ENCODE data around the gene KIF20A. TPM values are rescaled to one million over a fixed set of nuclear protein-coding genes. Genes with fewer than 3 reads are reported as not detected.

The KIF20A gene
- total RNA-seq, 1 experiment from 2014 or later = 74.2 TPM

GRCh38 chr5:138148811-138149210, 30.1 kb upstream of the KIF20A start (continued):
- TF ChIP-seq YY1 (IDR thresholded peaks at IDR 0.05; ENCODE audit: extremely low read depth, insufficient replicate concordance, low read depth, low read length) (peak; percentile 36), FOSL1 (IDR thresholded peaks at IDR 0.05; ENCODE audit: low read depth) (peak; percentile 57), MAX (IDR thresholded peaks at IDR 0.05) (no peak), EGR1 (IDR thresholded peaks at IDR 0.05; ENCODE audit: low read depth) (no peak; the same call in 1 of the 2 replicates), EZH2 (IDR thresholded peaks at IDR 0.05) (no peak)
- TF ChIP-seq, protein P1, sequence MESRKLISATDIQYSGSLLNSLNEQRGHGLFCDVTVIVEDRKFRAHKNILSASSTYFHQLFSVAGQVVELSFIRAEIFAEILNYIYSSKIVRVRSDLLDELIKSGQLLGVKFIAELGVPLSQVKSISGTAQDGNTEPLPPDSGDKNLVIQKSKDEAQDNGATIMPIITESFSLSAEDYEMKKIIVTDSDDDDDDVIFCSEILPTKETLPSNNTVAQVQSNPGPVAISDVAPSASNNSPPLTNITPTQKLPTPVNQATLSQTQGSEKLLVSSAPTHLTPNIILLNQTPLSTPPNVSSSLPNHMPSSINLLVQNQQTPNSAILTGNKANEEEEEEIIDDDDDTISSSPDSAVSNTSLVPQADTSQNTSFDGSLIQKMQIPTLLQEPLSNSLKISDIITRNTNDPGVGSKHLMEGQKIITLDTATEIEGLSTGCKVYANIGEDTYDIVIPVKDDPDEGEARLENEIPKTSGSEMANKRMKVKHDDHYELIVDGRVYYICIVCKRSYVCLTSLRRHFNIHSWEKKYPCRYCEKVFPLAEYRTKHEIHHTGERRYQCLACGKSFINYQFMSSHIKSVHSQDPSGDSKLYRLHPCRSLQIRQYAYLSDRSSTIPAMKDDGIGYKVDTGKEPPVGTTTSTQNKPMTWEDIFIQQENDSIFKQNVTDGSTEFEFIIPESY (IDR thresholded peaks at IDR 0.05; ENCODE audit: extremely low read depth, insufficient replicate concordance, low read length) = no peak

DNA sequence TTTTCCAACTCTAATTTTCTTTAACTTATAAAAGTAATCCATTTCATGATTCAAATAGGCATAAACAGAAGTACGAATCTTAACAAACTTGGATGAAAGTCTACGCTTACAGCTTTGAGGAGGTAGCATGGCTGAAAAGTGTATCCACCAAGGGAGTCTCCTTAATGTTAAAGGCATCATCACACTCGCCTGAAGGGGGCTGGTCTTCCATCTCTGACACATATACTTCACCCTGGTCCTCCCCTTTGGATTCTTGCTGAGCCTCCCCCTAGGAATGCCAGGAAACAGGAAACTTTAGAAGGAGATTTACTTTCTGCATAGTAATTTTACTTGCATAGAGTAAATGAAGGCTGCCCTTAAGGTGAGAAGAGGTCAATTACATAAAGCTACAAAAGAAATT, 29.4 kb upstream of the KIF20A start:
- no peaks in the 10 kb centered on the region for H3K36me3 ChIP-seq (ENCODE audit: control insufficient read depth in 1 of 2, insufficient read depth in 2 of 2, low read length in 2 of 2)
- H3K4me2 ChIP-seq (ENCODE audit: low read length) = no peak overlapping the region
- no peak overlapping the region for H3K27ac ChIP-seq (ENCODE audit: low read depth, low read length)
- no peaks in the 10 kb centered on the region for H3K9me3 ChIP-seq (ENCODE audit: control insufficient read depth in 1 of 2, insufficient read depth in 1 of 2, low read depth in 1 of 2, low read length in 2 of 2)
- H3K9ac ChIP-seq (ENCODE audit: low read length) = no peak overlapping the region
- H3K4me3 ChIP-seq (replicated peaks in 1 of 2; ENCODE audit: low read depth in 1 of 2, low read length in 2 of 2) = no peak overlapping the region
- H3K9me2 ChIP-seq (ENCODE audit: insufficient read depth) = no peaks in the 10 kb centered on the region
- H3K4me1 ChIP-seq (ENCODE audit: control insufficient read depth in 1 of 2, insufficient read depth in 2 of 2, low read length in 2 of 2) = peaks cover 4 to 19% of the 10 kb centered on the region in 2 experiments; a peak in 3 of 4 replicates
- ChIA-PET POLR2A (no interaction called here), RAD21 (ENCODE audit: low non-redundant PET in 1 of 2, low total read pairs in 2 of 2, uncharacterized antibody in 2 of 2, unreplicated experiment in 2 of 2) (interaction anchor here in 1 of 2 experiments (0.6 kb wide), 1 partner anchor 28 kb away, joined by 3 read pairs; no protein-coding TSS in a partner anchor), CTCF (interaction anchor here (1.5 kb wide), 1 partner anchor 68 kb away, joined by 3 read pairs; no protein-coding TSS in a partner anchor)
- peak; percentile 71 for ATAC-seq
- no peak for DNase-seq (ENCODE audit: low read depth, low spot score)
- no TSS peak for BruUV-seq (replicated peaks)
- no peaks in the 10 kb centered on the region for H4K20me1 ChIP-seq (ENCODE audit: insufficient read depth)
- intact Hi-C loops (cut with micrococcal nuclease) = no loop called here
- no peaks in the 10 kb centered on the region for H3K27me3 ChIP-seq (ENCODE audit: insufficient read depth, low read length)
- no peaks in the 10 kb centered on the region for H3K79me2 ChIP-seq (ENCODE audit: insufficient read depth, low read length)
- no peak overlapping the region for H2AFZ ChIP-seq (ENCODE audit: low read depth, low read length, poor library complexity, severe bottlenecking)
- TF ChIP-seq POLR2AphosphoS5 (IDR thresholded peaks at IDR 0.05; ENCODE audit: low read depth, low read length) (no peak), EGR1 (IDR thresholded peaks at IDR 0.05; ENCODE audit: low read depth) (no peak), SRF (IDR thresholded peaks at IDR 0.05; ENCODE audit: low read depth) (no peak), ZNF274 (IDR thresholded peaks at IDR 0.05; ENCODE audit: low read depth, low read length) (no peak), RAD21 (IDR thresholded peaks at IDR 0.05; ENCODE audit: low read depth) (no peak), EZH2 (IDR thresholded peaks at IDR 0.05) (no peak), TCF7L2 (IDR thresholded peaks at IDR 0.05; ENCODE audit: borderline replicate concordance, extremely low read depth, insufficient read depth, insufficient read length) (no peak), ELF1 (IDR thresholded peaks at IDR 0.05; ENCODE audit: borderline replicate concordance, low read depth) (no peak), SP1 (IDR thresholded peaks at IDR 0.05; ENCODE audit: low read depth) (no peak), SIN3A (IDR thresholded peaks at IDR 0.05; ENCODE audit: low read depth) (no peak), ATF3 (IDR thresholded peaks at IDR 0.05) (no peak), EZH2phosphoT487 (IDR thresholded peaks at IDR 0.05; ENCODE audit: borderline replicate concordance) (no peak), POLR2A (IDR thresholded peaks at IDR 0.05; ENCODE audit: borderline replicate concordance, extremely low read depth, insufficient read depth, insufficient read length) (no peak), ZFX (IDR thresholded peaks at IDR 0.05) (no peak), MAX (IDR thresholded peaks at IDR 0.05) (no peak), CBX3 (IDR thresholded peaks at IDR 0.05; ENCODE audit: low read depth) (no peak)
- TF ChIP-seq, protein P2, sequence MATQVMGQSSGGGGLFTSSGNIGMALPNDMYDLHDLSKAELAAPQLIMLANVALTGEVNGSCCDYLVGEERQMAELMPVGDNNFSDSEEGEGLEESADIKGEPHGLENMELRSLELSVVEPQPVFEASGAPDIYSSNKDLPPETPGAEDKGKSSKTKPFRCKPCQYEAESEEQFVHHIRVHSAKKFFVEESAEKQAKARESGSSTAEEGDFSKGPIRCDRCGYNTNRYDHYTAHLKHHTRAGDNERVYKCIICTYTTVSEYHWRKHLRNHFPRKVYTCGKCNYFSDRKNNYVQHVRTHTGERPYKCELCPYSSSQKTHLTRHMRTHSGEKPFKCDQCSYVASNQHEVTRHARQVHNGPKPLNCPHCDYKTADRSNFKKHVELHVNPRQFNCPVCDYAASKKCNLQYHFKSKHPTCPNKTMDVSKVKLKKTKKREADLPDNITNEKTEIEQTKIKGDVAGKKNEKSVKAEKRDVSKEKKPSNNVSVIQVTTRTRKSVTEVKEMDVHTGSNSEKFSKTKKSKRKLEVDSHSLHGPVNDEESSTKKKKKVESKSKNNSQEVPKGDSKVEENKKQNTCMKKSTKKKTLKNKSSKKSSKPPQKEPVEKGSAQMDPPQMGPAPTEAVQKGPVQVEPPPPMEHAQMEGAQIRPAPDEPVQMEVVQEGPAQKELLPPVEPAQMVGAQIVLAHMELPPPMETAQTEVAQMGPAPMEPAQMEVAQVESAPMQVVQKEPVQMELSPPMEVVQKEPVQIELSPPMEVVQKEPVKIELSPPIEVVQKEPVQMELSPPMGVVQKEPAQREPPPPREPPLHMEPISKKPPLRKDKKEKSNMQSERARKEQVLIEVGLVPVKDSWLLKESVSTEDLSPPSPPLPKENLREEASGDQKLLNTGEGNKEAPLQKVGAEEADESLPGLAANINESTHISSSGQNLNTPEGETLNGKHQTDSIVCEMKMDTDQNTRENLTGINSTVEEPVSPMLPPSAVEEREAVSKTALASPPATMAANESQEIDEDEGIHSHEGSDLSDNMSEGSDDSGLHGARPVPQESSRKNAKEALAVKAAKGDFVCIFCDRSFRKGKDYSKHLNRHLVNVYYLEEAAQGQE (IDR thresholded peaks at IDR 0.05; ENCODE audit: low read depth) = no peak

Data from HCT116 (cell line).